SK-N-SH (cell line): Measurements from ENCODE around the gene PCDHA5. TPM values are rescaled to one million over a fixed set of nuclear protein-coding genes. Genes with fewer than 3 reads are reported as not detected.

ENCODE experiments used
- CTCF ChIA-PET: fragments of 300-600, 350-600 bp; formaldehyde crosslinking; extraction: SDS; loops from one replicate; lab custom pipeline; 2021; lab: Yijun Ruan, JAX
- POLR2A ChIA-PET: fragments of 350-600 bp; sonication (Branson Sonifier 250); formaldehyde crosslinking; extraction: SDS; loops from one replicate; lab custom pipeline; 2020; ENCODE audit warnings: antibody characterized with exemption, inconsistent platforms; lab: Yijun Ruan, JAX
- DNase-seq: peaks from one replicate; pipeline ENCODE4 v3.0.0; 2012
- H2AFZ ChIP-seq: fragments of 200-600 bp; sonication (generic); 2 replicates; pipeline ENCODE4 v1.8.1; 2016; ENCODE audit warnings: antibody characterized with exemption, mild to moderate bottlenecking, low read depth
- H3F3A ChIP-seq: fragments of 200-600 bp; sonication (generic); replicated peaks from 2 replicates; pipeline ENCODE3; 2016; ENCODE audit warnings: antibody characterized with exemption, mild to moderate bottlenecking; ENCODE audit not compliant: insufficient read depth
- H3K27ac ChIP-seq, 2 experiments: fragments of 200-500 bp in 1 of 2; fragments of 200-600 bp in 1 of 2; sonication (Bioruptor generic) in 1 of 2; sonication (generic), shearing (Covaris generic) in 1 of 2; 2 replicates each; pipeline versions ENCODE4 v1.5.1 to v1.6.1; 2014 to 2016; ENCODE audit warnings: low read depth in 2 of 2, inconsistent platforms in 1 of 2, low read length in 1 of 2, mild to moderate bottlenecking in 1 of 2, mixed read lengths in 1 of 2
- H3K27me3 ChIP-seq: fragments of 200-600 bp; sonication (generic), shearing (Covaris generic); 2 replicates; pipeline ENCODE4 v1.6.1; 2016; ENCODE audit warnings: mixed run types; ENCODE audit not compliant: insufficient read depth
- H3K36me3 ChIP-seq, 2 experiments: fragments of 200-500 bp in 1 of 2; fragments of 200-600 bp in 1 of 2; sonication (Bioruptor generic) in 1 of 2; sonication (generic) in 1 of 2; replicated peaks in 1 of 2; 2 replicates each; pipeline versions ENCODE3 to v1.5.1; 2014 to 2016; ENCODE audit warnings: low read length in 1 of 2, mild to moderate bottlenecking in 1 of 2; ENCODE audit not compliant: insufficient read depth in 2 of 2, control insufficient read depth in 1 of 2
- H3K4me1 ChIP-seq, 2 experiments: fragments of 200-500 bp in 1 of 2; fragments of 200-600 bp in 1 of 2; sonication (Bioruptor generic) in 1 of 2; sonication (generic), shearing (Covaris generic) in 1 of 2; 2 replicates each; pipeline versions ENCODE4 v1.5.1 to v1.6.1; 2014 to 2016; ENCODE audit warnings: low read depth in 1 of 2, low read length in 1 of 2, mixed run types in 1 of 2; ENCODE audit not compliant: insufficient read depth in 2 of 2, control insufficient read depth in 1 of 2
- H3K4me2 ChIP-seq: fragments of 200-600 bp; sonication (generic), shearing (Covaris generic); 2 replicates; pipeline ENCODE4 v1.6.1; 2017; ENCODE audit warnings: mixed run types
- H3K4me3 ChIP-seq, 2 experiments: fragments of 200-500 bp in 1 of 2; fragments of 200-600 bp in 1 of 2; sonication (Bioruptor generic) in 1 of 2; sonication (generic), shearing (Covaris generic) in 1 of 2; 2 replicates each; pipeline versions ENCODE4 v1.5.1 to v1.8.1; 2014 to 2016; ENCODE audit warnings: low read depth in 2 of 2, inconsistent platforms in 1 of 2, low read length in 1 of 2, mild to moderate bottlenecking in 1 of 2, mixed read lengths in 1 of 2, moderate library complexity in 1 of 2
- H3K79me2 ChIP-seq: fragments of 200-600 bp; sonication (generic); 2 replicates; pipeline ENCODE4 v1.8.1; 2017; ENCODE audit warnings: mild to moderate bottlenecking; ENCODE audit not compliant: insufficient read depth
- H3K9ac ChIP-seq: fragments of 200-600 bp; sonication (generic); 2 replicates; pipeline ENCODE4 v1.6.1; 2017; ENCODE audit warnings: mixed run types
- H3K9me2 ChIP-seq: fragments of 200-600 bp; sonication (generic); 2 replicates; pipeline ENCODE4 v1.6.1; 2017; ENCODE audit warnings: mixed run types
- H3K9me3 ChIP-seq: fragments of 200-600 bp; sonication (generic); 2 replicates; pipeline ENCODE4 v1.6.1; 2017; ENCODE audit warnings: mixed run types, mild to moderate bottlenecking, moderate library complexity
- H4K20me1 ChIP-seq: fragments of 200-600 bp; sonication (generic); 2 replicates; pipeline ENCODE4 v1.6.1; 2017; ENCODE audit warnings: mild to moderate bottlenecking, mixed run types; ENCODE audit not compliant: insufficient read depth
- FOSL2 ChIP-seq: IDR thresholded peaks from 2 replicates; pipeline ENCODE4 v1.4.0; 2012; ENCODE audit warnings: low read depth, mild to moderate bottlenecking, moderate library complexity, borderline replicate concordance
- FOXM1 ChIP-seq: IDR thresholded peaks from 2 replicates; pipeline ENCODE4 v1.4.0; 2012; ENCODE audit warnings: low read depth, mild to moderate bottlenecking
- IRF3 ChIP-seq: fragments of 150-350 bp; IDR thresholded peaks from 2 replicates; pipeline ENCODE4 v1.6.1; 2016; ENCODE audit warnings: mild to moderate bottlenecking, low read depth, low read length
- JUND ChIP-seq: IDR thresholded peaks from 2 replicates; pipeline ENCODE4 v1.4.0; 2012
- MXI1 ChIP-seq: IDR thresholded peaks from 2 replicates; pipeline ENCODE4 v1.6.1; 2012; ENCODE audit warnings: mild to moderate bottlenecking, low read depth, low read length, improper control_type of control experiment
- NFIC ChIP-seq: IDR thresholded peaks from 2 replicates; pipeline ENCODE4 v1.4.0; 2012; ENCODE audit warnings: borderline replicate concordance
- REST ChIP-seq: IDR thresholded peaks from 2 replicates; pipeline ENCODE4 v1.6.1; 2012; ENCODE audit warnings: mild to moderate bottlenecking, low read depth, low read length, moderate library complexity
- RFX5 ChIP-seq: IDR thresholded peaks from 2 replicates; pipeline ENCODE4 v1.6.1; 2012; ENCODE audit warnings: mild to moderate bottlenecking, improper control_type of control experiment, low read length
- SIN3A ChIP-seq: IDR thresholded peaks from 2 replicates; pipeline ENCODE4 v1.6.1; 2012; ENCODE audit warnings: low read depth, mild to moderate bottlenecking, low read length, moderate library complexity, borderline replicate concordance
- TAF1 ChIP-seq: IDR thresholded peaks from 2 replicates; pipeline ENCODE4 v1.6.1; 2012; ENCODE audit warnings: low read depth, mild to moderate bottlenecking, low read length, moderate library complexity, borderline replicate concordance
- YY1 ChIP-seq: IDR thresholded peaks from 2 replicates; pipeline ENCODE4 v1.4.0; 2012; ENCODE audit warnings: low read depth, mild to moderate bottlenecking
- ZBTB33 ChIP-seq: IDR thresholded peaks from 2 replicates; pipeline ENCODE4 v1.4.0; 2012; ENCODE audit warnings: low read depth, borderline replicate concordance
- WGBS: methylation state at CpG from one replicate; pipeline ENCODE4 v1.1.6; 2017; ENCODE audit warnings: low lambda C conversion rate; 5-methylcytosine and 5-hydroxymethylcytosine counted together
- polyA plus RNA-seq, 3 experiments: library from polyadenylated mRNA; depleted of rRNA; stranded (reverse); fragments of >200 nt; gene quantifications; 2 replicates each; pipeline ENCODE4 v1.2.3, GENCODE V29; 2012

The PCDHA5 gene
- polyA plus RNA-seq, 1 of the 3 experiments (the other 2 are of a cell fraction), result 0.02 TPM

- Histone ChIP-seq H3K4me1 (no peaks in the 10 kb centered on the region), H3K27me3 (no peaks in the 10 kb centered on the region), H3K4me3 (no peak overlapping the region; a peak in 1 of 4 replicates), H3K79me2 (no peaks in the 10 kb centered on the region), H3K4me2 (no peak overlapping the region), H4K20me1 (no peaks in the 10 kb centered on the region), H3K9me3 (no peaks in the 10 kb centered on the region), H2AFZ (no peak overlapping the region), H3K27ac (no peak overlapping the region), H3K9me2 (no peaks in the 10 kb centered on the region), H3F3A (no peaks in the 10 kb centered on the region), H3K9ac (no peak overlapping the region), H3K36me3 (no peaks in the 10 kb centered on the region)
- DNase-seq, result no peak
- 85% methylated on average over 63 of the region's 76 CpGs for WGBS
- CTCF ChIA-PET, result interaction anchor here (1.1 to 9.2 kb wide), 4 partner anchors 12 to 360 kb away, joined by 3 to 132 read pairs (median 36); partner anchors contain the start of genes PCDHA12, PCDHA8 and PCDHB14
- no peak for TF ChIP-seq JUND
- TF ChIP-seq RFX5, result no peak
- TF ChIP-seq FOSL2, result no peak
- TF ChIP-seq NFIC, result no peak
- no peak for TF ChIP-seq TAF1
- TF ChIP-seq SIN3A, result no peak
- TF ChIP-seq MXI1, result no peak
- no peak for TF ChIP-seq YY1
- no peak for TF ChIP-seq FOXM1
- no peak for TF ChIP-seq IRF3
- no peak for TF ChIP-seq REST
- no peak for TF ChIP-seq ZBTB33
- POLR2A ChIA-PET, result no interaction called here
These were observed 41.3 kb downstream of the PCDHA5 start for GRCh38 chr5:140862441-140863295.
